BLaER1 treated with 17β-estradiol and CSF1 and Interleukin-3, amounts not matched to agents 10 nM and 100 nM (cell line): Measurements from ENCODE around the gene RUNX1.

ENCODE experiments used
- H3K27ac ChIP-seq, 11 experiments: shearing (Covaris generic); formaldehyde crosslinking; 2 replicates each; pipeline ENCODE4 v1.8.1; 2022
- H3K27me3 ChIP-seq, 11 experiments: shearing (Covaris generic); formaldehyde crosslinking; 2 replicates each; pipeline ENCODE4 v1.8.1; 2022
- H3K36me3 ChIP-seq, 11 experiments: shearing (Covaris generic); formaldehyde crosslinking; 2 replicates each; pipeline ENCODE4 v1.8.1; 2022
- H3K4me1 ChIP-seq, 10 experiments: shearing (Covaris generic); formaldehyde crosslinking; 2 replicates each; pipeline ENCODE4 v1.8.1; 2022
- H3K4me2 ChIP-seq, 11 experiments: shearing (Covaris generic); formaldehyde crosslinking; 2 replicates each; pipeline ENCODE4 v1.8.1; 2022
- H3K4me3 ChIP-seq, 10 experiments: shearing (Covaris generic); formaldehyde crosslinking; 2 replicates each; pipeline ENCODE4 v1.8.1; 2022
- H3K9ac ChIP-seq, 11 experiments: shearing (Covaris generic); formaldehyde crosslinking; 2 replicates each; pipeline ENCODE4 v1.8.1; 2022
- H3K9me3 ChIP-seq, 11 experiments: shearing (Covaris generic); formaldehyde crosslinking; replicated peaks in 1 of 11; 2 replicates each; pipeline ENCODE4 v1.8.1; 2022
- H4K20me1 ChIP-seq, 11 experiments: shearing (Covaris generic); formaldehyde crosslinking; 2 replicates each; pipeline ENCODE4 v1.8.1; 2022
- Cebpa-rat ChIP-seq, 11 experiments: shearing (Covaris generic); IDR thresholded peaks; 2 replicates each; pipeline ENCODE4 v1.8.1; 2022

Gene RUNX1

GRCh38 chr21:34965200-34966174 is 83.6 kb downstream of the RUNX1 start:
- Histone ChIP-seq H4K20me1 (peaks cover 0 to 98% (median 73%) of the 10 kb centered on the region in 11 experiments; a peak in 18 of 22 replicates), H3K4me3 (no peak overlapping the region), H3K27ac (no peak overlapping the region), H3K27me3 (no peaks in the 10 kb centered on the region), H3K9ac (no peak overlapping the region), H3K4me2 (no peak overlapping the region), H3K9me3 (peaks cover 0 to 6% (median 5%) of the 10 kb centered on the region in 11 experiments; a peak in 7 of 22 replicates), H3K36me3 (peaks cover 0 to 100% (median 94%) of the 10 kb centered on the region in 11 experiments; a peak in 21 of 22 replicates), H3K4me1 (peaks cover 21 to 47% (median 34%) of the 10 kb centered on the region in 10 experiments)
- TF ChIP-seq Cebpa-rat (IDR thresholded peaks at IDR 0.05): no peak

GRCh38 chr21:34962586-34963222 is 86.4 kb downstream of the RUNX1 start:
- H3K27me3 ChIP-seq: no peaks in the 10 kb centered on the region
- no peak overlapping the region for H3K9ac ChIP-seq
- no peak for TF ChIP-seq Cebpa-rat (IDR thresholded peaks at IDR 0.05)
- 0 out of 22 replicates have a peak overlapping the region, but pooled peaks of 1 of the 11 experiments have one; percentile 20 for H3K4me2 ChIP-seq
- H3K36me3 ChIP-seq: peaks cover 4 to 92% (median 88%) of the 10 kb centered on the region in 11 experiments
- H3K27ac ChIP-seq: peak overlapping the region in 2 of 11 experiments; percentile 19 to 22; a peak in 1 of 22 replicates
- H3K4me3 ChIP-seq: no peak overlapping the region
- H3K4me1 ChIP-seq: peaks cover 3 to 29% (median 7%) of the 10 kb centered on the region in 10 experiments; a peak in 14 of 20 replicates
- H4K20me1 ChIP-seq: peaks cover 0 to 89% (median 48%) of the 10 kb centered on the region in 11 experiments; a peak in 15 of 22 replicates
- peaks cover 0 to 26% (median 20%) of the 10 kb centered on the region in 11 experiments; a peak in 17 of 22 replicates for H3K9me3 ChIP-seq

GRCh38 chr21:34962136-34962535 is 87.0 kb downstream of the RUNX1 start:
- Histone ChIP-seq H3K9me3 (peaks cover 0 to 32% (median 21%) of the 10 kb centered on the region in 11 experiments; a peak in 17 of 22 replicates), H3K9ac (no peak overlapping the region), H3K4me2 (no peak overlapping the region), H3K4me3 (no peak overlapping the region), H4K20me1 (peaks cover 0 to 89% (median 45%) of the 10 kb centered on the region in 11 experiments; a peak in 13 of 22 replicates), H3K4me1 (peaks cover 0 to 34% (median 8%) of the 10 kb centered on the region in 10 experiments; a peak in 12 of 20 replicates), H3K27me3 (no peaks in the 10 kb centered on the region), H3K36me3 (peaks cover 8 to 92% (median 88%) of the 10 kb centered on the region in 11 experiments), H3K27ac (no peak overlapping the region)
- no peak for TF ChIP-seq Cebpa-rat (IDR thresholded peaks at IDR 0.05)

GRCh38 chr21:34960687-34961086 is 88.4 kb downstream of the RUNX1 start:
- Histone ChIP-seq H3K9ac (no peak overlapping the region), H3K4me1 (peaks cover 0 to 40% (median 12%) of the 10 kb centered on the region in 10 experiments; a peak in 12 of 20 replicates), H3K36me3 (peaks cover 10 to 92% (median 88%) of the 10 kb centered on the region in 11 experiments), H3K4me2 (no peak overlapping the region), H3K4me3 (no peak overlapping the region), H4K20me1 (peaks cover 0 to 88% (median 48%) of the 10 kb centered on the region in 11 experiments; a peak in 14 of 22 replicates), H3K9me3 (peaks cover 0 to 39% (median 28%) of the 10 kb centered on the region in 11 experiments; a peak in 18 of 22 replicates), H3K27me3 (no peaks in the 10 kb centered on the region), H3K27ac (0 out of 22 replicates have a peak overlapping the region, but pooled peaks of 2 of the 11 experiments have one; percentile 3 to 9)
- no peak for TF ChIP-seq Cebpa-rat (IDR thresholded peaks at IDR 0.05)

GRCh38 chr21:34959607-34960006 is 89.5 kb downstream of the RUNX1 start:
- Histone ChIP-seq H3K27ac (0 out of 22 replicates have a peak overlapping the region, but pooled peaks of 1 of the 11 experiments have one; percentile 13), H3K9ac (no peak overlapping the region), H3K36me3 (peaks cover 10 to 92% (median 88%) of the 10 kb centered on the region in 11 experiments), H3K4me3 (no peak overlapping the region), H3K4me2 (no peak overlapping the region), H4K20me1 (peaks cover 0 to 88% (median 37%) of the 10 kb centered on the region in 11 experiments; a peak in 14 of 22 replicates), H3K27me3 (no peaks in the 10 kb centered on the region), H3K9me3 (peaks cover 0 to 44% (median 31%) of the 10 kb centered on the region in 11 experiments; a peak in 18 of 22 replicates), H3K4me1 (peaks cover 0 to 36% (median 12%) of the 10 kb centered on the region in 10 experiments; a peak in 13 of 20 replicates)
- no peak for TF ChIP-seq Cebpa-rat (IDR thresholded peaks at IDR 0.05)

GRCh38 chr21:34958040-34958439 is 91.1 kb downstream of the RUNX1 start:
- TF ChIP-seq Cebpa-rat (IDR thresholded peaks at IDR 0.05): no peak
- no peak overlapping the region for H3K4me2 ChIP-seq
- H3K36me3 ChIP-seq: peaks cover 10 to 92% (median 79%) of the 10 kb centered on the region in 11 experiments
- H3K27me3 ChIP-seq: no peaks in the 10 kb centered on the region
- peaks cover 0 to 44% (median 31%) of the 10 kb centered on the region in 11 experiments; a peak in 18 of 22 replicates for H3K9me3 ChIP-seq
- H3K4me1 ChIP-seq: peaks cover 0 to 37% (median 15%) of the 10 kb centered on the region in 10 experiments; a peak in 15 of 20 replicates
- 0 out of 22 replicates have a peak overlapping the region, but pooled peaks of 1 of the 11 experiments have one; percentile 26 for H3K27ac ChIP-seq
- H3K4me3 ChIP-seq: no peak overlapping the region
- peaks cover 0 to 87% (median 24%) of the 10 kb centered on the region in 11 experiments; a peak in 13 of 22 replicates for H4K20me1 ChIP-seq
- no peak overlapping the region for H3K9ac ChIP-seq

GRCh38 chr21:34956416-34957316 is 92.4 kb downstream of the RUNX1 start:
- Histone ChIP-seq H3K27me3 (no peaks in the 10 kb centered on the region), H3K4me3 (no peak overlapping the region), H3K4me2 (peak overlapping the region in 2 of 11 experiments; percentile 7 to 18; a peak in 1 of 22 replicates), H3K36me3 (peaks cover 10 to 92% (median 74%) of the 10 kb centered on the region in 11 experiments), H3K9ac (no peak overlapping the region), H4K20me1 (peaks cover 0 to 89% (median 11%) of the 10 kb centered on the region in 11 experiments; a peak in 12 of 22 replicates), H3K27ac (peak overlapping the region in 2 of 11 experiments; percentile 0 to 4; a peak in 1 of 22 replicates), H3K9me3 (peaks cover 0 to 44% (median 31%) of the 10 kb centered on the region in 11 experiments; a peak in 18 of 22 replicates), H3K4me1 (peaks cover 0 to 35% (median 18%) of the 10 kb centered on the region in 10 experiments; a peak in 15 of 20 replicates)
- no peak for TF ChIP-seq Cebpa-rat (IDR thresholded peaks at IDR 0.05)
